Left lobe of liver (tissue), 2 donors: ENCODE data around the gene SMIM41. TPM values are rescaled to one million over a fixed set of nuclear protein-coding genes. Genes with fewer than 3 reads are reported as not detected.

ENCODE experiments used
- ATAC-seq: fragments of 200-7000 bp; cut with Tn5 transposase; one replicate; pipeline ENCODE4 v1.9.1; 2020; ENCODE audit warnings: mild to moderate bottlenecking, moderate library complexity
- DNase-seq: peaks from one replicate; pipeline ENCODE4 v3.0.0-alpha.2; 2020; ENCODE audit warnings: low spot score
- total RNA-seq: library from RNA; stranded (reverse); gene quantifications from one replicate; pipeline ENCODE4 v1.2.1, GENCODE V29; 2021
- donor health status: DM: no; HTN: no; CAD: no; lungs with moderate emphysema.
- donor health status: DM: no; HTN: yes; CAD: no.

Gene SMIM41
- total RNA-seq, 1 donor from 2014 or later: not detected

DNA sequence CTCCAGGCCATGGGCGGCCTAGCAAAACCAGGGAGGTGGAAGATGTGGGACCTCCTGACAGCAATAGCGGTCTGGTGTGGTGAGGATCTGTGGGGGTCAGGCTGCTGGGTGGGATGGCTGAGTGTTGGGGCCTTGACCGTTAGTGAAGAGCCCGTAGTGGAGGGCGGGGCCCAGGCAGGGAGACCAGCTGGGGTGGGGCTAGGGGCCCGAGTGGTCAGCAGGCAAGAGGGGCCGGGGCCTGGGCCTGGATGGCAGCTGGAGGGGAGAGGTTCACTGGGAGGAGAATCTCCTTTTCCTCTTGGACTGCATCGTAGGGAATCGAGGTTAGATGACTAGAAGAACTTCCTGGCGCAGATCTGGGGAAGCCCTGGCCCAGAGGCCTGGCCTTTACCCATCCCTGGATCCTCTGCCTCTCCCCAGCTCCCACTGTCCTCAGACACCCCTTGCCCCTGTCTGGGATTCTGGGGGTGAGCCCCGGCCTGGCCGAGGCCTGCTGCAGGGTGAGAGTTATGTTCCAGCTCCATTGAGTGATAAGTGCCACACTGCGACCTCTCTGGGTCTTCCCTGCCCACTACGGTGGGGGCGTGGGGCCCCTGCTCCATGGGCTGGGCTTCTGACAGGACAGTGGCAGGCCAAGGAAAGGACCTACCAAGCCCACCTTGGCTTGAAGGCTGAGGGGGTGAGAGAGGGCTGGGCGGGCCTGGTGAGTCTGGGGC, 65.2 kb downstream of the SMIM41 start:
- no peak for DNase-seq
- ATAC-seq: no peak

- ATAC-seq (no peak), DNase-seq (no peak)
These were observed 66.0 kb downstream of the SMIM41 start for GRCh38 chr12:52145228-52146088.

- DNase-seq: no peak
- ATAC-seq: no peak
These were observed 66.8 kb downstream of the SMIM41 start for GRCh38 chr12:52146089-52146821.

DNA sequence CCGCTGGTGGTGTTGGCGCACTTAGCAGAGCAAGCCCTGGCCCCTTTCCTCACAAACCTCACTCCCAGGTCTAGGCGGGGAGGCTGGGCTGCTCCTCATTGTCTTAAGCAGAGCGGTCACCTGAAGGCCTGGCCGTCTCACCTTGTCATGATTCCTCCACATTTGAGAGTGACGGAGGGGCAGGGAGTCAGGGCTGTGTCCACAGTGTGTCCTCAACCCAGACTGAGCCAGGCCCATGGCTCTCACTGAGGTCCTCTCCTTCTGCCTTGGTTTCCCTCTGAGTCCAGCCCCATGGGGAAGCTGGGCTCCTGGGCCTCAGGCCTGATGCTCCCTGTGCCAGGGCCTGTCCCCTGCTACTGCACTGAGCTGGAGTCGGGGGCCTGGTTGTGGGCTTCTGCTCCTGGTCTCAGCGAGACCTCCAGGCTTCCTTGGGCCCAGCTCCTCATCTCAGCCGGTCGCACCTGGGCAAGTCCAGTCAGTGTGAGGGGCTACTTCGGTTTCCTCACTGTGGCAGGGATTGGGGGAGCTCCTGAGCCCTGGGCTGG, 67.4 kb downstream of the SMIM41 start:
- DNase-seq: no peak
- ATAC-seq: no peak

- DNase-seq (no peak), ATAC-seq (peak; percentile 25)
These were observed 68.0 kb downstream of the SMIM41 start for GRCh38 chr12:52147367-52147963.

- ATAC-seq (no peak), DNase-seq (no peak)
These were observed 68.5 kb downstream of the SMIM41 start for GRCh38 chr12:52147964-52148463.

DNA sequence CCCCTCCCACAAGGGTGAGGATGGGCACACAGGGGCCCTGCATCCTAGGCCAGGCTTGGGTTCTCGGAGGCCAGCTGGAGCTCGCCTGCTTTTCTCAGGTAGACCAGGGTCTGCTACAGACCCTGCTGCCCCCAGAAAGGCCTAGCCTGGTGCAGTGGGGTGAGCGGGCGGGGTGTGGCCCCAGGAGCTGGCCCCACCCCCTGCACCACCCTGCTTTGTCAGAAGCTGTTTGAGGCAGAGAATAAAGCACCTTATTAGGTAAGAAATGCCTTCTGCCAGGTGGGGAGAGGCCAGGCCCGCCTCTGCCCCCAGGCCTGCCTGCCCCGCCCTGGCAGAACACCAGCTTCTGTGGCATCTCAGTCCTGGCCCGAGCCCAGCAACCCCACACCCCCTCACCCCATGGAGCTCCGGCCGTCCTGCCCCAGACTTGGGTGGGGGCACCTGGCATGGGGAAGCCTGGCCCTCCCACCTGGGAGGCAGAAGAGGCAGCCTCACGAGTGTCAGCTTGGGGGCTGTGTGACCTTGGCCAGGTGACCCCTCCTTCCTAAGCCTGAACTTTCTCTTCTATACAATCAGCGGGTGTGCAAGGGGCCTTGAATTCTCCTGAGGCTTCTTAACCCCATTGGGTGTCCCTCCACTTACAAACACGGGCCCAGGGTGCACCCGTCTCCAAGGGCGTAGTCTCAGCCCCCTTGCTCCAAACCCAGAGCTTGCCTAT, 69.1 kb downstream of the SMIM41 start:
- no peak for ATAC-seq
- no peak for DNase-seq

DNA sequence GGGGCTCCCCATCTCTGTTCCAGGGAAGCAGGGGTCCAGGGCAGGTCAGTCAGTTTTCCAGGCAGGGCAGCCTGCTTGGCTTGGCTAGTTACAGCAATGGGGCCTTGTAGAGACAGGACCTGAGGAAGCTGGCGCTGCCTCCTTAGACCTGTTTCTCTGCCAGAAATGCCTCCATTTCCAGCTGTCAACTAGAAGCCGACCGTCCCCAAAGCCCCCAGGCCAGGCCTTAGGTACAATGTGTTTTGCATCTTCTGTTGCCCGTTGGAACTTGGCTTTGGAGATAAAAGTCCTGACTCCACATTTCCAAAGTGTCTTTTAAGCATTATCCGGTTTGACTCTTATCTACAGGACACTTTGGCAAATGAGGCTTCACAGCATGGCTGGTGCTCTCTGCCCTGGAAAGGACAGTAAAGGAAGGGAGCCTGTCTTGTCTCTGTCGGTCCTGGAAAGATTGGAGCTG, 69.7 kb downstream of the SMIM41 start:
- ATAC-seq (peak; percentile 8), DNase-seq (no peak)

DNA sequence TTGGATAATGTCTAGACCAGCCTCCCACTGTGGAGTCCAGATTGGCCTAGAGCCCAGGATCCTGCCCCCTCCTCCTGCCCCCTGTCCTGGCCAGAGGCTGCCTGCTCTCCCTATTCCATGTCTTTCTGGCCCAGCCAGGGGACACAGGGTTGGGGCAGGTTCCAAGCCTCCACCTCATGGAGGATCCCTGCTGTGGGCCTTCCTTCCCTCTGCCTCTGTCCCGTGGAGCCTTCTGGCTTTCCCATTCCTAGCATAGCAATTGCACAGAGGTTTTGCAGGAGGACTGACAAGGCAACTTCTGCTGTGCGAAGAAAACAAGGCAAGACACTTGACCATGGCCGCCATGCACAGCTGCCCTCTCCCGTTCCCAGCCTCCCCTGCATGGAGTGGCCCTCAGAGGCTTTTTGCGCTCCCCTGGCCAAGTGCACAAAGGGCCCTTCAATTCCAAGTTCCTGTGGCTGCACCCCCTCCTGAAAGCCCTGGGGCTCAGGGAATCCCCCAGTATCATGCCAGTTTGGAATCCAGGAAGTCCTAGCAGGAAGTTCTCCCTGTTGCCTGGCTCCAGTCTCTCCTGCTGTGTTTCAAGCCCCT, 70.2 kb downstream of the SMIM41 start:
- DNase-seq (no peak), ATAC-seq (no peak)

DNA sequence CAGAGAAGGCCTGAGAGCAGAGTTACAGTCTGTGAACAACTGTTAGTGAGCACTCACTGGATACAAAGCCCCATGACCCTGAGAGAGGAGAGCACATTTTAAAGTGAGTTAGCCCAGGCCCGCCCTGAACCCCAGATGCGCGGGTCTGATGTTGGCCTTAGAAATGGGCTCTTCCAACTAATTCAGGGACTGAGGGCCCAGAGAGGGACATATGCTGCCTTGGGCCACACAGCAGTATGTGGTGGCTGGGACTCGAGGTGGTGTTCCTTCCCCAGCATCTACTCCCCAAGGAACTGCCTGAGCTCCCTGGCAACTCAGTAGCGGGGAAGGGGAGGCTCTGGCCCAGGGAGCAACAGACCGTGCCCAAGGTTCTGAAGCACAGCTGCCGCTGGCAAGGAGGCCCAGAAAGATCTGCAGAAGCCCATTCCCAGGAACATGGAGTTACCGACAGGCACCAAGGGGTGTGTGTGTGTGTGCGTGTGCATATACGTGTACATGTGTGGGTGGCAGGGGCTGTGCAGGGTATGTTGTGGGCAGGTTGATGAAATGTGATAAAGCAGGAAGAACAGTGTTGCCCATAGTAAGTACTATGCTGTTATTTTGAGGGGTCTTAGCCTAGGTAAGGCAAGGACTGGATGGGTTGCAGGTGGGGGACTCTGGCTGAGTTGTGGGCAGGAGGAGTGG, 71.8 kb downstream of the SMIM41 start:
- ATAC-seq: no peak
- no peak for DNase-seq

- ATAC-seq: peak; percentile 83
These were observed 72.6 kb downstream of the SMIM41 start for GRCh38 chr12:52151837-52152783.

GRCh38 chr12:52152905-52153317, 73.4 kb downstream of the SMIM41 start:
- ATAC-seq: no peak
- no peak for DNase-seq

More at GRCh38 chr12:52151837-52152783, 72.6 kb downstream of the SMIM41 start:
- peak; percentile 70 for DNase-seq

DNA sequence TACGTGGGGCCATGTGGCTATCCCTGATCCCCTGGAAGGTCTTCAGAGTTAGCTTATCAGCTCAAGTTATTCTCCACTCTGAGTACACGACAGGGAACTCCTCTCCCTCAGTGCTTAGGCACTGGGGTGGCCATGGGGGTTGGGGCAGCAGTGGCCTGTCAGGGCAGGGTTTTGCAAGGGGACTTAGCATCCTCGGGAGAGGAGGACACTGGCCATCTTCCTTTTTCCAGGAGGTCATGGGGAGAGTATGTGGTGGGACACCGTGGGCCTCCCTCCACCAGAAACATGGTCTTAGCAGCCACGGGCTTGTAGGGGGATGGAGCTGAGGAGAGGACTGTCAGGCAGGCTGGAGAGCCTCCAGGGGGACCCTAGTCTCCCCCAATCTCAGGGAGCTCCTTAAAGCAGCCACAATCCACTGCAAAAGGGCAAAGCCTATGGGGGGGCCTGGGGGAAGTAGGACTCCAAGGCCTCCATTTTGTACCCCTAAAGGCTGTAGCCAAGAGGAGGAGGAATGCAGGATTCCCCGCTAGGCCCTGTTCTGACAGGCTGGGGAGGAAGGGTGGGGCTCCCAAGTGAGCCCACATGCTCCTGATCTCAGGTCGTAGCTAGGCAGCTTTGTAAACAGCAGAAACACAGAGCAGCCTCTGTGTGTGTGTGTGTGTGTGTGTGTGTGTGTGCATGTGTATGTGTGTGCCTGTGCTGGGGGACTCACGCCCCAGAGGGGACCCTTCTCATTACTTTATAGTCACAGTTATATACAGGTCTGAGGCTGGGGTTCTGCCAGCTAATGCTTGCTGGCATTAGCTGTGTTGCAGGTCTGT, 75.8 kb downstream of the SMIM41 start:
- ATAC-seq (no peak), DNase-seq (no peak)

DNA sequence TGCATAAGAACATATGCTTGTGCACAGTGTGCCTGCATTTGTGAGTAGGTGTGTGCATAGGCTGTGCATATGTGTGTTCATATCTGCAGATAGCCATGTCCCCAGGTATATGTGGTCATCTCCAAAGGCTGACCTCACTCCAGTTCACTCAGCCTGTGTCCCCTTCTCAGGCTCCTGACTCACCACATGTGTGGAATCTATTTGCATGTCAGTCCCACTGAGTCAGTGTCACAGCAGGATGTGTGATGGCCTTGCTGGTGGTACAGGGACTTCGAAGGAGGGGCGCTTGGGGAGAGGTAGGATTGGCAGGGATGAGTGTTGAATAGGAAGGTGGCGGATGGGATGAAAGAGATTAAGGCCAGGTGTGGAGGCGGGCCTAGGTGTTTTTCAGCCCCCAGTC, 76.8 kb downstream of the SMIM41 start:
- no peak for DNase-seq
- ATAC-seq: no peak

DNA sequence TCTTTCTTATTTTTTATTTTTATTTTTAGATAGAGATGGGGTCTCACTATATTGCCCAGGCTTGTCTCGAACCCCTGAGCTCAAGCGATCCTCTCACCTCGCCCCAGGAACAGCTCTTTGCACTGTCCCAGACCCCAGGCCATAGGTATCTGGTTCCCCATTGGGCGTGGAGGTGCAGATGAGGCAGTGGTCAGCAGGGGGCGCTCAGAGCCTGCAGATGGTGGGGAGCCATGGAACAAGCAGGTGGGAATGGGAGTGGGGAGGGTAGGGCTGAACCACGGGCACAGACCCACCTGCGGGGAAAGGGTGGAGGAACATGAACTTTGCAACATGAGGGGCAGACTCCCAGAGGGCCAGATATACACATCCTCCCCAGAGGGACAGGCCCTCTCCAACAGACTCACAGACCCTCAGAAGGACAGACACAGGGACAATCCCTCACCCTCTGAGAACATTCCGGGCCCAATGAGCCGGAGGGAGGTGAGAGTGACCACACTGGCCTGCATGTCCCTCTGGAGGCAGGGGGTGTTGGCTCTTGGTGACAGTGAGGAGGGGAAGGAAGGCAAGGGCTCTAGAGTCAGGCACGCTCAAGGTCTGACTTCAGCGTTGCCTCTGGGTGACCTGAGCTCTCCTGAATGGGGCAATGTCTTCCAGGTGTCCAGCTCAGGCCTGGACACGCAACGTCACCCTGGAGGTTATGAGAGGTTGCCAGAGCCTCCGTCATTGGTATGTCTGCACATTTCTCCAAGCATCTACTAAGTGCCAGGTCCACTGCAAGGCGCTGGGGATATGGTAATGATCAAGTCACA, 77.5 kb downstream of the SMIM41 start:
- ATAC-seq (peak; percentile 82), DNase-seq (peak; percentile 71)

DNA sequence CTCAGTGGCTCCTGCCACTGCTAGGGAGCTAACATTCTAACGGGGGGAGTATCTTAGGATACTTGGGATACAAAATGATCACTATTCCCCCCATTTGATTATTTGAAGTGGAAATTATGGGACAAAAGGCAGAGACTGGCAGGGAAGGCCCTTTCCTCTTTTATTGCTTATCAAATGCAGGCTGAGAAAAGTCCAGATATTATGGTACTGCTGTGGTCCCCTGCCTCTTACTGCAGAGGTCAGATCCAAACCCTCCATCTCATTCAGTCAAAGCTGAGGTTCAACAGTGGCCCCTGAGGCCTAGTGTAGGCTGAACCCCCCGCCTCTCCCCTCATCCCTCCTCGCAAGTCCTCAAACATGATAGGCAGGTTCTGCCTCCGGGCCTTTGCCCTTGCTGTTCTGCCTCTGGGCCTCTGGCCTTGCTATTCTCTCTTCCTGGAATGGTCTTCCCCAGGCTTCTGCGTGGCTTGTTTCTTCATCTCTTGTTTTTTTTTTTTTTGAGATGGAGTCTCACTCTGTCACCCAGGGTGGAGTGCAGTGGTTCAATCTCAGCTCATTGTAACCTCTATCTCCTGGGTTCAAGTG, 78.2 kb downstream of the SMIM41 start:
- no peak for ATAC-seq
- no peak for DNase-seq
